Skeletal muscle tissue (tissue), 4 donors: ENCODE measurements around the gene FRMD4A. TPM values are rescaled to one million over a fixed set of nuclear protein-coding genes. Genes with fewer than 3 reads are reported as not detected.
"Not testable (repeated sequence)": the region's sequence is repeated elsewhere in the genome, so short reads cannot be mapped to it uniquely, and the experiment has no call there.

Experiments used
- H3K27ac ChIP-seq: one replicate; pipeline ENCODE4 v1.7.0; 2013; ENCODE audit warnings: mild to moderate bottlenecking, low read depth, low read length, inconsistent platforms
- H3K27me3 ChIP-seq, 3 donors: one replicate each; pipeline ENCODE4 v1.7.0; 2013; ENCODE audit warnings: low read length in 3 of 3; ENCODE audit not compliant: control insufficient read depth in 3 of 3, insufficient read depth in 3 of 3
- H3K36me3 ChIP-seq, 3 donors: one replicate each; pipeline ENCODE4 v1.7.0; 2013; ENCODE audit warnings: low read length in 3 of 3; ENCODE audit not compliant: control insufficient read depth in 3 of 3, insufficient read depth in 3 of 3
- H3K4me1 ChIP-seq, 3 donors: one replicate each; pipeline ENCODE4 v1.7.0; 2013; ENCODE audit warnings: low read length in 3 of 3, mild to moderate bottlenecking in 3 of 3; ENCODE audit not compliant: control insufficient read depth in 3 of 3, insufficient read depth in 3 of 3
- H3K4me3 ChIP-seq, 3 donors: one replicate each; pipeline ENCODE4 v1.7.0; 2013; ENCODE audit warnings: low read length in 3 of 3
- H3K9ac ChIP-seq, 3 donors: one replicate each; pipeline ENCODE4 v1.7.0; 2013; ENCODE audit warnings: low read length in 3 of 3, mild to moderate bottlenecking in 3 of 3, moderate library complexity in 2 of 3, low read depth in 1 of 3
- H3K9me3 ChIP-seq, 3 donors: one replicate each; pipeline ENCODE4 v1.7.0; 2013; ENCODE audit warnings: low read length in 3 of 3; ENCODE audit not compliant: control insufficient read depth in 3 of 3
- total RNA-seq: library from RNA; depleted of rRNA; stranded (reverse); fragments of >200 nt; gene quantifications from one replicate; pipeline ENCODE4 v1.2.3, GENCODE V29; 2014
- donor health status: Osteomylitis.

Gene FRMD4A
- total RNA-seq, 1 donor from 2014 or later: 19.3 TPM

DNA sequence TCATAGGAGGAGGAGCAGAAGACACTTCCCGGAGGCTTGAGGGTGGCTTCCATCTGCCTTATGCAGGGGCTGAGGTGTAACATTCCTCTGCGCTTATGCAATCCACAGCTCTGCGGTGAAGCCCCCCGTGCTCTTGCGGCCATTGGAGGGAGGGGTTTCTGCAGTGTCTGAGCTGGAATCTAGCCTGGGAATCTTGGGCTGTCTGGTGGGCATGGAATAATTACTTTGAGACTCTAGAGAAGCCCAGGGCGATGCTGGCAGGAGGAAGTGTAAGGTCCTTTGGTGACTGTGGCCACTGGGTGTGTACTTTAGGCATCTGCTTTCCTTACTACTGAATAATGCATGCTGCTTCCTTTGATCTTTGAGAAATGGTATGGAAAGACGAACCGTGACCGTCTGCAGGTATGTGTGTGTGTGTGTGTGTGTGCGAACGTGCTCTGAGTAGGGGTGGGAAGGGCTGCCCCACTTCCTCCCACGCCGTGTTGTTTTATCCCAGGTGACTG is 563.0 kb downstream of the FRMD4A start:
- no peak overlapping the region for H3K9ac ChIP-seq
- H3K9me3 ChIP-seq: no peaks in the 10 kb centered on the region
- H3K4me1 ChIP-seq: no peaks in the 10 kb centered on the region
- H3K27me3 ChIP-seq: no peaks in the 10 kb centered on the region
- no peak overlapping the region for H3K27ac ChIP-seq
- H3K36me3 ChIP-seq: no peaks in the 10 kb centered on the region
- no peak overlapping the region for H3K4me3 ChIP-seq

DNA sequence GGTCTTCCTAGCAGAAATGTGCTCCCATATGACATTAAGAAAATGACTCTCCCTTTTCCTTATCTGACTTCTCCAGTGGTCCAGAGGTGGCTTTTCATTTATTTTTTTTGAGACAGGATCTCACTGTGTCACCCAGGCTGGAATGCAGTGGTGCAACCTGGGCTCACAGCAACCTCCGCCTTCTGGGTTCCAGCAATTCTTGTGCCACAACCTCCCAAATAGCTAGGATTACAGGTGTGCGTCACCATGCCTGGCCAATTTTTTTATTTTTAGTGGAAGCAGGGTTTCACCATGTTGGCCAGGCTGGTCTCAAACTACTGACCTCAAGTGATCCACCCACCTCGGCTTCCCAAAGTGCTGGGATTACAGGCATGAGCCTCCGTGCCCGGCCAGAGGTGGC is 563.6 kb downstream of the FRMD4A start:
- not testable (repeated sequence) for H3K36me3 ChIP-seq, H3K4me1 ChIP-seq, H3K27ac ChIP-seq, H3K9me3 ChIP-seq, H3K9ac ChIP-seq, H3K27me3 ChIP-seq, H3K4me3 ChIP-seq

DNA sequence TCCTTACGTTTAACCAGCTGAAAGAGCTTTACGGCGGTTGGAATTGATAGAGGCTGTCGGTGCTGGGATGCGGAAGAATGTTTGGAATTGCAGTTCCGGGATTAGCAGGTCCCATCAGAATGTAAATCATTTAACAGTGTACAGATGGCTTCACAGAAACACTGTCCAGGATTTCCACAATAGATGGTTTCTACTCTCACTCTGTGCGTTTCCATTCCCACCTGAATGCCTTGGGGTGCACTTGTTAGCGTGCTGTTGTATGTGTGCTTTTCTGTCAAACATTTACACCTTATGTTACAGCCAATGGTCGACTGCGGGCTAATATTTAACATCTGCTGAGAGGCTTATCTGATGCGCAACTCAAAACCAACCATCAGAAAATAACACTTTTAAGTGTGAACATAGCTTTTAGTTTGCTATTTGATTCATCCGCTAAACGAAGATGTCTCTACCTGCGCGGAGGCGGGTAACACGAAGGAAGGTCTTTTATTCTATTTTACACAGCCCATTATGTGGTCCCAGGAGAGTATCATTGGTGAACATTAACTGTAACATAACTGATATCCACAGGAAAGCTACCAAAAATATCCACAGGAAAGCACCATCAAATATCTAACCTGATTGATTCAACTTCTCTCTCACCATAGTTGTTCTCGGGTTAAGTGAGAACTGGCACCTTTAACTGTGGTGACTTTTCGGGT is 564.9 kb downstream of the FRMD4A start:
- no peak overlapping the region for H3K4me3 ChIP-seq
- H3K9me3 ChIP-seq: no peaks in the 10 kb centered on the region
- no peak overlapping the region for H3K9ac ChIP-seq
- no peaks in the 10 kb centered on the region for H3K27me3 ChIP-seq
- no peaks in the 10 kb centered on the region for H3K4me1 ChIP-seq
- H3K27ac ChIP-seq: no peak overlapping the region
- no peaks in the 10 kb centered on the region for H3K36me3 ChIP-seq

DNA sequence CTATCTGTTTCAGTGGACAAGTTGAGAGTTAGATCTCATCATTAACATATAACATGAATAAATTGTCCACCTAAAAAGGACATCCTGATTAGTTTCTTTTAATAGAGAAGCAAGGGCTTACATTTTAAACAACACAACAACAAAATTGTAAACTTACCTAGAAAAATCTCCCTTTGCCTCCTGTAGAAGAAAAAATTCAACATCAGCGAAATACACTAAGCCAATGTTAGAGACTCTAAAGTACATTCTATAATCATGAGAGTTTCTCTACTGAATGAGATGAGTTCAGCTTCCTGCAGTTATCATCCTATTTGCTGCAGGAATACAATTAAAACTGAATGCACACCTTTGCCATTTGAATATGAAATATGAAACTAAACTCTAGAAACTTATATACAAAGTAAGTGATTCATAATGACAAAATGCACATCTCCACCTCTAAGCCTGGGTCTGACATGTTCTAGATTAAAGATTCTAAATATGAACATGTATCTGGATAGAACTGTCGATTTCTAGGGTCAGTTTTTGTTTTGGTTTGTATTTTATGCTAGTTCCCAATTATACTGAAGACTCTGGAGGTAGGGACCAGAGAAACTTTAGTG is 569.1 kb downstream of the FRMD4A start:
- H3K9ac ChIP-seq: no peak overlapping the region
- no peak overlapping the region for H3K4me3 ChIP-seq
- no peaks in the 10 kb centered on the region for H3K9me3 ChIP-seq
- no peaks in the 10 kb centered on the region for H3K4me1 ChIP-seq
- no peaks in the 10 kb centered on the region for H3K27me3 ChIP-seq
- H3K36me3 ChIP-seq: no peaks in the 10 kb centered on the region
- H3K27ac ChIP-seq: no peak overlapping the region

DNA sequence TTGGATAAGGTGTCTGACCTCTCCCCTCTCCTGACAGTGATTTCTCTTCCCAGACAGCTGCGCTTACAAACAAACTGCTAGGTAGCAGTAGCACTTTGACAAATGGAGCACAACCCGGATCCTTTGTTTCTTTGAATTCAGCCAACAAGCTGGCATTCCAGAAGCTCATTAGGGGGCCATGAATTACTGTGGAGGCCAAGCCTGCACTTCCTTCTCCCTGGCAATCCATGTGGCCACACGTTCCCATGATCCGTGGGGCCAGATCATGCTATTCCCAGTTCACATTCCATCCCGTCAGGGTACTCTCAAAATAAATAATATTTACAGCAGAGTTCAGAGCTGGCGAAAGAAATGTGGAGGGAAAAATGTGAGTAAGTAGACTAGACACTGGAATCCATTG is 571.6 kb downstream of the FRMD4A start:
- H3K4me3 ChIP-seq: no peak overlapping the region
- H3K9ac ChIP-seq: no peak overlapping the region
- H3K9me3 ChIP-seq: no peaks in the 10 kb centered on the region
- no peaks in the 10 kb centered on the region for H3K36me3 ChIP-seq
- no peak overlapping the region for H3K27ac ChIP-seq
- H3K4me1 ChIP-seq: no peaks in the 10 kb centered on the region
- H3K27me3 ChIP-seq: no peaks in the 10 kb centered on the region

DNA sequence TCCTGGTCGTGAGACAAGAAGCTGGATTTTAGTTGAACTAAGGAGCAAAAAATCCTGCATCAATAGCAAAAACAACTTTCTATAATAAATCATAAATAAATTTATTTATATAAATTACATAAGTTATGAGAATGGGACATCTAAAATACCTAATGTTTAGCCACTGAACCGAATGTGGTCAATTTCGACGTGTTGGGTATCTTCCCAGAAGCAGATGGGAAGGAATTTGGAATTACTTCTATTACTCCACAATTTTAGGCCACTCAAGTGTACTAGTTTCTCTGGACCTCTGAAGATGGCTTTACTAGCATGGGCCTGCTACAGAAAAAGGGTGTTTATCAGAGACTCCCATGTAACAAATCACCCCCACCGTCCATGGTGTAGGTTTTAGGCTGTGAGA is 572.0 kb downstream of the FRMD4A start:
- Histone ChIP-seq H3K9me3 (no peaks in the 10 kb centered on the region), H3K27ac (no peak overlapping the region), H3K36me3 (no peaks in the 10 kb centered on the region), H3K4me3 (no peak overlapping the region), H3K4me1 (no peaks in the 10 kb centered on the region), H3K9ac (no peak overlapping the region), H3K27me3 (no peaks in the 10 kb centered on the region)

DNA sequence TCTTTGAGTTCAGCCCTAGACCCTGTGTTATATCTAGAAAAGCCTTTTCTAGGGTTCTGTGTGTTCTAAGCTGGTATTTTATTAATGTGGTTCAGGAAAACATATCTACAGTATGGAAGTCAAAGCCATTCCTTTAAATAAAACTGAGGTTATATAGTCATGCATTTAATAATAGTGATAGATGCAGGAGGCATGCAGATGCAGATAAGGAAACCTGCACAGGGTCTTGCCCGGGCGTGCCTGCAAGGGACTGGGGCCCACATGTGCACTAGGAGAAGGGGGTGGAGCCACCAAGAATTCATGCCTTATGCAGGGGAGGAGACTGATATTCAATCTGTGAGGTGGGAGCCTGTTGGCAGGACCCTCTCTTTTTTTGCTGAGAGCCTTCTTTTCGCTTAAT is 572.4 kb downstream of the FRMD4A start:
- Histone ChIP-seq H3K9ac (no peak overlapping the region), H3K4me3 (no peak overlapping the region), H3K27me3 (no peaks in the 10 kb centered on the region), H3K36me3 (no peaks in the 10 kb centered on the region), H3K27ac (no peak overlapping the region), H3K4me1 (no peaks in the 10 kb centered on the region), H3K9me3 (no peaks in the 10 kb centered on the region)

DNA sequence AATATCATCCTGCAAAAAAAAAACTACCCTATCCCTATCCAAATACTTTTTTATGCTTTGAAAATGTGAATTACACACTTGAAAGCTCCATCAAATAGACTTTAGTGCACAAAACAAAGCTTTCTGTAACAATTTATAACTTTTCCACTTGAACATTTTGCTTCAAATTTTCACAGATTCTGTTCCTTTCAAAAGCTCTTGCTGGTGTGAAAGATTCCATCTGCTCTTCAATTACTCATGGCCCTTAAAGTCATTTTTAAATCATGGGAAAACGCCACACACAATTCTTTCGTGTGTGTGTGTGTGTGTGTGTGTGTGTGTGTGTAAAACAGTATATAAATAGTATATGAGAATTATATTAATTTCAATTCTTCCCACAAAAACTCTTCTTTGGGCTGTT is 576.4 kb downstream of the FRMD4A start:
- H3K27me3 ChIP-seq: no peaks in the 10 kb centered on the region
- H3K4me1 ChIP-seq: no peaks in the 10 kb centered on the region
- no peak overlapping the region for H3K4me3 ChIP-seq
- no peaks in the 10 kb centered on the region for H3K9me3 ChIP-seq
- no peak overlapping the region for H3K27ac ChIP-seq
- no peak overlapping the region for H3K9ac ChIP-seq
- no peaks in the 10 kb centered on the region for H3K36me3 ChIP-seq

DNA sequence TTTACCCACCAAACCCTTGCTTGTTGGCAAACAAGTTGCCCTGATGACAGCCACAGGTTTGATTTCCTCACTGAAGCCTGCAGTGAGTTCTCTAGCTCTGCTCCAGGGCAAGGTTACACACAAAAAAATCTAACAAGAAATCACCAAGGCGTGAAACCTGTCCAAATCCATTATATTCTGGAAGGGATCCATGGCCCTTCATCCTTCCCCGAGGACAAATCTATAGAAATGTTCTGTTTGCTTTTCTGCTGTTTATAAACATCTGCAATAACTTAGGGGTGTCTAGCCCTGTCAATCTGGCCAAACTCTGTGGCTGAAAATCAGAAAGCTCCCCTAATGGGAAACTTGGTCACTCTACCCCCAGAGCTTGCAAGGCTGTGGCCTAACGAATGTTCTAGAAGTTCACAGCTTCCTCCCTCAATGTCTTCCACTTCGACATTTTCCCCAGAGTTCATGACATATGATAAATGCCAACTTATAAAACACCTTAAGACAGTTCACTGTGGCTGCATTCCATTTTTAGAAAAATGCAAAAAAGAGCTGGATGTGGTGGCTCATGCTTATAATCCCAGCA is 579.4 kb downstream of the FRMD4A start:
- Histone ChIP-seq H3K9ac (no peak overlapping the region), H3K36me3 (no peaks in the 10 kb centered on the region), H3K27me3 (no peaks in the 10 kb centered on the region), H3K9me3 (no peaks in the 10 kb centered on the region), H3K27ac (no peak overlapping the region), H3K4me1 (peaks cover 0 to 5% (median 0%) of the 10 kb centered on the region in 3 donors), H3K4me3 (no peak overlapping the region)
